GM19035 (cell line): ENCODE measurements around the gene ADAMTS7.
"Not testable (repeated sequence)": the region's sequence is repeated elsewhere in the genome, so short reads cannot be mapped to it uniquely, and the experiment has no call there.

Source experiments
- ATAC-seq: cut with Tn5 transposase; IDR thresholded peaks from one replicate; pipeline ENCODE4 v1.9.1; 2021; ENCODE audit not compliant: unreplicated experiment

ADAMTS7 gene

GRCh38 chr15:78753751-78754535 lies 57.3 kb downstream of the ADAMTS7 start:
- ATAC-seq, result not testable (repeated sequence)

- ATAC-seq, result not testable (repeated sequence)
Measured at GRCh38 chr15:78753359-78753659, 58.0 kb downstream of the ADAMTS7 start.

DNA sequence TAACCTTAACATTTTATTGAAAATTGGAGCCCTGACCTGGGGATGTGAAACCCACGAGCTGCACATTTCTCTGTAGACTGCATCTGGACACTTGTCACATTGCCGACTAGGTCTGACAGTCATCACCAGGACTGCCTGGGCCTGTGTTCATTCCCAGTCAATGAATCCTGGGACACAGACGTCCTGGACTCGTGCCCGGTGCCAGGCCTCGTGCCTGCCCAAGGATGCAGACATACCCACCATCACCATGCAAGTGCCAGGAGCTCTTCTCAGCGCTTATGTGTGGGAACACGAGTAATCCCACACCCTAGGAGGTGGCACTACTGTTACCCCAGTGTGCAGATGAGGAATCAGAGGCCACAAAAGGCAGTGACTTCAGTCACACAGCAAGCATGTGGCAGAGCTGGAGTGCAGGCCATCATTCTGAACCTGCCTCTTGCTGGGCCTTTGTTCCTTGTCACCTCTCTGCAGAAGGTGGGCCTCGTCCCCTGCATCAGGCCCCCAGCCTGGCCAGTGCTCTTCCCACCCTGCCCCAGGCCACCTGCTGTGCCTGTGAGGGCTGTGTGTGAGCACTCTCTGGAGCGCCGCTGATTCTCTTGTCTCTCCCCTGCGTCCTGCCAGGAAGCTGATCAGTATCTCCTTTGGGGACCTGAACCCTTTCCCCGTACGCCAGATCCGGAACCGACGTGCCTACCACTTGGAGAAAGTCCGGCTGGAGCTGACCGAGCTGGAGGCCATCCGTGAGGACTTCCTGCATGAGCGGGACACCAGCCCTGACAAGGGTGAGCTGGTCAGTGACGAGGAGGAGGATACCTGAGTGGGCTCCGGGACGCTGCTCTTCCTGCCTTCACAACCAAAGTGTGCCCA lies 58.5 kb downstream of the ADAMTS7 start:
- no peak for ATAC-seq

GRCh38 chr15:78751602-78751979 lies 59.7 kb downstream of the ADAMTS7 start:
- ATAC-seq, result no peak

DNA sequence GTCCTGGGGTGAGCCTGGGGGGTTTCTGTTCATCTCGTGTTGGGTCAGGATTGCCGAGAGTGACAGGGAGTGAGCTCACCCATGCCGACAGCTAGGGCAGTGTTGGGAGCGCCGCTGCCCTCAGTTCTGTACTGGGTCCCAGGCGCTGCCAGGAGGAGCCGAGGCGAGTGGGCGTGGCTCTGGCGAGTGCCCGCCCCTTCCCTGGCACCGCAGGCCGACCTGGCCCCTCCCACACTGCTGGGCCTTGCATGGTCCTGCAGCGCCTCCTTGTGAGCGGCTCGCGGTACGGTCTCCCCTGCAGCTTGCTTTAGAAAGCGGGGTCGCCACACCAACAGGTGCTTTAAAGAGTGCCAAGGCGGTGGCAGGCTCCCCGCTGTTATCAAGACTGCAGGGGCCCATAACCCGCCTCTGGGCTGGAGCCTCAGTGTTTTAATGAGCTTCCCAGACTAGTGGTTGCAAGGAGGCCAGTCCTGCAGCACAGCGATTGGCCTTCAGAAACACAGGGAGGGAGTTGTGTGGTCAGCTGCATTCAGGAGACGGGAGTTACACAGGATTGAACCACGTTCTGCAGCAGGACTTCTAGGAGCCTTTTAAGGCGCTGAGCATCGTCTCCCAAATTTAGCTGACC lies 60.2 kb downstream of the ADAMTS7 start:
- ATAC-seq, result peak; percentile 89

DNA sequence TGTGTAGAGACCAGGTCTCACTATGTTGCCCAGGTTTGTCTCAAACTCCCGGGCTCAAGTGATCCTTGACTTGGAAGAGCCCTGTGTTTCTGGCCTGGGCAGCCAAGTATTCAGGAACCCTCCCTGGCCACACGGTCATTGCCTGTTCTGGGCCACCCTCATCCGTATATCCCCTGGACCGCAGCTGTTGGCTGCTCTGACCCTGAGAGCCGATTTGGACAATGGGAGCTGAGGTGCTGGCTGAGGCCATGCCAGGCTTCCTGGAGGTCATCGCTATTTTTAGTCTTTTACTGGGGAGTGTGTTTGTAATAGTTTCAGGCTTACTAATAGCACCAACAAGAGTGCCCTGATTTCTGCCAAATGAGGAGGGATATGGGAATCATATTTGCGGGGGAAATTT lies 60.7 kb downstream of the ADAMTS7 start:
- ATAC-seq, result no peak

DNA sequence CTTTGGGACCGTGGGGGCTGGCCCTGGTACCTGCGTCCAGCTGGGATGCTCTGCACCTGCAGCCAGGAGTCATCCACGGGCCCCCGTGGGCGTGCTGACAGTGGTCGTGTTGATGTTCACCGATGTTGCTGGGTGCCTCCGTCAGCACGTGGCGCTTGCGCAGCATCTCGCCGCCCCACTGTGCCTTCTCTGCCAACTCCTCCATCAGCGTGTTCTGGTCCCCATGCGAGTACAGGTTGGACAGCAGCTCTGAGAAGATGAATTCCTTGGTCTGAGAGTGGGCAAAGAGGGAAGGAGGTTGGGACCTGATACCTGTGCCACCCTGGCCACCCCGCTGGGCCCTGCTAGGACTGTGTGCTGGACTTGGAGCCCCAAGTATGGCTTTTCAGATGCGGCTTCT lies 61.4 kb downstream of the ADAMTS7 start:
- no peak for ATAC-seq

GRCh38 chr15:78747877-78748276 lies 63.4 kb downstream of the ADAMTS7 start:
- not testable (repeated sequence) for ATAC-seq

DNA sequence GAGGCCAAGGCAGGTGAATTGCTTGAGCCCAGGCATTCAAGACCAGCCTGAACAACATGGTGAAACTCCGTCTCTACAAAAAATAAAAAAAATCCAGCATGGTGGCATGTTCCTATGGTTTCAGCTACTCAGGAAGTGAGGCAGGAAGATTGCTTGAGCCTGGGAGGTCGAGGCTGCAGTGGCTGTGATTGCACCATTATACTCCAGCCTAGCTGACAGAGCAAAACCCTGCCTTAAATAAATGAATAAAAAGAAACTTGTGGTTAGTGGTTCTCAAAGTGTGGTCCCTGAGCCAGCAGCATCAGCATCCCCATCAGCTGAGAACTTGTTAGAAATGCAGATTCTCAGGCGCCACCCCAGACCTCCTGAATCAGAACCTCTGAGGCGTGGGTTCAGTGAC lies 69.6 kb downstream of the ADAMTS7 start:
- not testable (repeated sequence) for ATAC-seq

GRCh38 chr15:78740904-78741274 lies 70.4 kb downstream of the ADAMTS7 start:
- ATAC-seq, result no peak

DNA sequence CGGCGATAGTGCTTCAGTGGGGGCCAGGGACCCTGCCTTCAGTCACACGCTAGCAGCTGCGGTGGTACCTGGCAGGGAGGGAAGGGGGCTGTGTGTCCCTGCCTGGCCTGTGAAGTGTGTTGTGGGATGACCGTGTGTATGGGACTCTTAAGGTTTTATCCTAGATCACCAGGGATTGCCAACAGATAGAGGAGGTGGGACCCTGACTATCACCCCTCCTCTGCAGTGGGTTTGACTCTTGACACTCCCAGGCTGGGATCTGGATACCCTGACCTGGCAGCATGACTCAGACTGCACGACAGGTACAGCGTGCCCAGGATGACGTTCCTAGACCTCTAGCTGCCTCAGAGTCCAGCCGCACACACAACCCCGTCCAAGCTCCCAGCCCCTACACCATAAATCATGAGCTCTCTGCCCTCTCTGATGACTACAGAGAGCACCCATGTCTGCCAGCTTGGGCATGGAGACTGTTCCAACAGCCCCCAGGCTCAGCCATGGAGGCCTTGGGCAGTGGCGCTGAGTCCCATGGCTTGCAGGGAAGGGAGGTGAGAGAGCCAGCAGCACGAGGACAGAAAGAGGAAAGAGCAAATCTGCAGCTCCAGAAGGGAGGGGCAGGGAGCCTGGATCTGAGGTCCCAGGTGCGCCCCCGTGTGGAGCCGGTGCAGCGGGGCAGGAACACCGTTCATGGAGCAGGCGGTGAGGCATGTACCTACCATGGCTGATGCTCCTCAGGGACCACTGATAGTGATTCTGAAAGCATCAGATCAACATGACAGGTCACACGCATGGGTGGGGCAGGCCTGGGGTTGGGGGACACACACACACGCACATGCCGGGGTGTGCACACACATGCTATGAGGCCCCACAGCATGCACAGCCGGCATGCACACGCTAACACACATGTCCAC lies 71.0 kb downstream of the ADAMTS7 start:
- ATAC-seq, result no peak

GRCh38 chr15:78739206-78739605 lies 72.1 kb downstream of the ADAMTS7 start:
- no peak for ATAC-seq

GRCh38 chr15:78737931-78738558 lies 73.2 kb downstream of the ADAMTS7 start:
- ATAC-seq, result not testable (repeated sequence)

GRCh38 chr15:78737187-78737820 lies 74.0 kb downstream of the ADAMTS7 start:
- ATAC-seq, result no peak

- ATAC-seq, result not testable (repeated sequence)
Measured at GRCh38 chr15:78736286-78736685, 75.0 kb downstream of the ADAMTS7 start.

- no peak for ATAC-seq
Measured at GRCh38 chr15:78734451-78735064, 76.7 kb downstream of the ADAMTS7 start.

DNA sequence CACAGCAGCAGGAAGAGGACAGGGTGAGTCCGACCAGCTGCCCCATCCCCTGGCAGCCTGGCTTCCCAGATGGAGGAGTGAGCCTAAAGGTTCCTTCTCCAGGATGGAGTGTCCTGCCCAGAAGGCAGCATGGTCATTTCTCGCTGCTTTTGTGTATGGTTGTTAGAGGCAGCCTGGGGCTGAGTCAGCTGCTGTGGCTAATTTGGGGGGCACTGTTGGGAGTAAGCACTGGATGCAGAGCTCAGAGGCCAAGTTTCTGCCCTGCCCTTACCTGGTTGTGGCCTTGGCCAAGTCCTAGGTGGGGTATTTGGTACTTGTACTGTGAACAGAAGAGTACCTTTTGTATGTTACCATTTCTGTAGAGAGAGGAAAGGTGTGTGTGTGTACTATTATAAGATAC lies 78.6 kb downstream of the ADAMTS7 start:
- no peak for ATAC-seq

DNA sequence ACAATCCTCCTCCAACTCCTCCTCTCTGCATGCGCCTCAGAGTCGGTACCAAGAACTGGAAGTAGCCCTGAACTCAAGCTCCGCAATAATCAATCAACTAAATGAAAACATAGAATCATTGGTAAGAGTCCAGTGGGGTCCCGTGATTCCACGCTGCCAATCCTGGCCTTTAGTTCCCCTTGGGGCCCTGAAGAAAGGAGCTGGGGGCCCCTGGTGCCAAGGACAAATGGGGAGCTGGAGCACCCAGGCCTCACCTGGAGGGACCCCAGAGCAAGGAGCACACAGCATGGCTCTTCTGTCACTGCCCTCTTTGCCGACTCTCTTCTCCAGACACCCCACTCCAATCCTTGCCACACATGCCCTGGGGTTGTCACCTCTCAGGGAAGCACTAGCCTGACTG lies 80.3 kb downstream of the ADAMTS7 start:
- ATAC-seq, result no peak

- ATAC-seq, result not testable (repeated sequence)
Measured at GRCh38 chr15:78728427-78728826, 82.8 kb downstream of the ADAMTS7 start.
